ENCODE measurements around the gene SLTM. TPM values are rescaled to one million over a fixed set of nuclear protein-coding genes. Genes with fewer than 3 reads are reported as not detected.

Gene SLTM
- total RNA-seq, 1 experiment from 2014 or later, result 114 TPM

Small RNA genes within 50 kb of the gene (small RNA-seq; reads per million reads assigned to genes)
- 0 reads per million in 2 experiments for gene ZNF444P1

Other genes starting within 250 kb of the SLTM start
- 66.3 and 87.4 TPM in 2 replicates for gene ADAM10, start 184.0 kb downstream of the SLTM start, total RNA-seq (2014; rRNA removed; shearing (Covaris generic))
- 7.0 and 8.6 TPM in 2 replicates for gene MINDY2, start 162.4 kb downstream of the SLTM start, total RNA-seq (2014; rRNA removed; shearing (Covaris generic))
- gene RNF111, start 54.0 kb upstream of the SLTM start, total RNA-seq (2014; rRNA removed; shearing (Covaris generic)), result 3.8 and 4.8 TPM in 2 replicates
- gene CCNB2, start 171.5 kb upstream of the SLTM start, total RNA-seq (2014; rRNA removed; shearing (Covaris generic)), result 81.1 TPM in 2 replicates

Measured in NCI-H460 (cell line).